Measurements from ENCODE around the gene GRIA3.

- TF ChIP-seq YY1 (IDR thresholded peaks at IDR 0.05; ENCODE audit: insufficient read depth, insufficient read length): no peak
- no peak for TF ChIP-seq ZNF274 (IDR thresholded peaks at IDR 0.05; ENCODE audit: low read depth, low read length)
Observed at GRCh38 chrX:123392921-123393320, 208.8 kb downstream of the GRIA3 start.

Data from NT2/D1 (cell line).